ENCODE measurements around the gene MRTFB.
"Not testable (repeated sequence)": the region's sequence is repeated elsewhere in the genome, so short reads cannot be mapped to it uniquely, and the experiment has no call there.

Gene MRTFB

DNA sequence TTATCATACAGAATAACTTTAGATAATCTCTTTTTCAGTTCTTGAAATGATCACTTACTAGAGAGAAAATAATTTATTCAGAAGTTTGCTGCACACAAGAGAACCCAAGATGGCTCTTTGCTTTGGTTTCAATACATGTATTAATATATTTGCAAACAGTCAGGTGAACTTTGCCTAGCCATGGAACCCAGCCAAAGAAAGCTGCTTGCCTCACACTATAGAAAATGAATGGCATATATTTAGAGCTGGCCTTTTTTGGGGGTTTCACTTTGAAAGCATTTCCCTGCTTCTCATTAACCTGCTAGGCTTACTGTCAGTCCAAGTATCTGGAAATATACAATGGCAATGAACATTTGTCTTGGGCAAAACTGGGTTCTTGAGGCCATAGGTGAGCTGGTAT is 75.3 kb downstream of the MRTFB start:
- DNase-seq, result no peak

DNA sequence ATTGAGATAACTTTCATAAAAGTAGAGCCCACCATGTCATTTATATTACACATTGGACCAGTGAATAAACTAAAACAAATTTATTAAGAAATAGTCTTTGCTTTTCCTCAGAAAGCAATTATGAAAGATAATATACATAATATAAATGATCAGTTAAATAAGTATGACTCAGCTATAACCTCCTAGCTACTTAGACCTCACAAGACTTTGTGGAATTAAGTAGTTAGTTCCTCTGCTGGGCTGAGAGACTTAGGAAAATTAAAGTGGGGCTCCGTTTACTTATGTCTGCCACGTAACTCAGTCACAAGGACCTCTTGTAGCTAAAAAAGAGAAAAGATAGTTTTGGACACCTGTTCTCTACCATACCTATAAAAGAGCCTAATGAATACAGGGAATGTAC is 76.9 kb downstream of the MRTFB start:
- DNase-seq, result no peak

GRCh38 chr16:14148569-14148968 is 77.5 kb downstream of the MRTFB start:
- DNase-seq, result no peak

DNA sequence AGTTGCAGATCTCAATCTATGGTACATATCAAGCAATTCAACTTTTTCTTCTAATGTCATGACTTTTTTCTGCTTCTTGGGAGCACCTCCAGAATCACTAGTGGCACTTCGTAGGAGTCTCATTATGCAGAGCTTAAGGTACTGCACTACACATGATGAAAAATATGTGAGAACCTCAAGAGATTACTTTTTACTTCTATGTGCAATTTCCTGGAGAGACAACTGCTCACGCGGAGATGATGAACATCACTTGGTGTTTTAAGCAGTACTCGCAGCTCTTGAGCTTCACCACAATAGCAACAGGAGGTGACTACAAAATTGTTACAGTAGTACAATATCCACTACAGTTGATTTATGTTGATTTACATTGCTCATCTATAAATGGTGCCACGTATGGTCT is 79.7 kb downstream of the MRTFB start:
- no peak for DNase-seq

DNA sequence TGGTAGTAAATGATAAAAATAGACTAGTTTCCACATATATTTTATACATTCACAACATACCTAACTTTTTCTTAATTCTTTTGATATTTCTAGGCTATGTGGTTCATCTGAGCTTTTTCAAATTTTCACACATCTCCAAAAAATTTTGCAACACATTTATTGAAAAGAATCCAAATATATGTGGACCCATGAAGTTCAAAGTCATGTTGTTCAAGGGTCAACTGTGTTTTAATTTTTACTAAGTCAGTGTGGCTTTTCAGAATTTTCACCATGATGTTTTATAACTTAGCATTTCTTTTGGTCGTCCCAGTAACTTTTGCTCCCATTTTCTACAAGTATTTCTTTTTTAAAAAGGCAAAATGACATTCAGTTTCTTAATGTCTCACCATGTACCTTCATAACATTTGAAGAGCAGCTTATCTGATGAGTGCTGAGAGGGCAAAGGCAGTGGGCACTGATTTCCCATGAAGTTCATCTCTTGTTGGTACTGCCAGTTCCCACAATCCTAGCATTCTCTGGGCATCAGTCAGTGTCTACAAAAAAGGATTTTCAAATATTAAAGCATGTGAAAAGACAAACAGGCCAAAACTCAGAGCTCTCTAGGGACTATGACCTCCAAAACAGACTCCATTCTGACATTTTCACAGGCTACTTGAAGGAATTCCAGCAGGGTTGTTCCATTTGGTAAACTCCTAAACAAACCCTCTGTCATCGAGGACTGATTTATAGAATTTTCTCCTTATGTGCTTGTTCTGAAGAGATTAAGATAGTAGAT is 80.3 kb downstream of the MRTFB start:
- DNase-seq, result no peak

DNA sequence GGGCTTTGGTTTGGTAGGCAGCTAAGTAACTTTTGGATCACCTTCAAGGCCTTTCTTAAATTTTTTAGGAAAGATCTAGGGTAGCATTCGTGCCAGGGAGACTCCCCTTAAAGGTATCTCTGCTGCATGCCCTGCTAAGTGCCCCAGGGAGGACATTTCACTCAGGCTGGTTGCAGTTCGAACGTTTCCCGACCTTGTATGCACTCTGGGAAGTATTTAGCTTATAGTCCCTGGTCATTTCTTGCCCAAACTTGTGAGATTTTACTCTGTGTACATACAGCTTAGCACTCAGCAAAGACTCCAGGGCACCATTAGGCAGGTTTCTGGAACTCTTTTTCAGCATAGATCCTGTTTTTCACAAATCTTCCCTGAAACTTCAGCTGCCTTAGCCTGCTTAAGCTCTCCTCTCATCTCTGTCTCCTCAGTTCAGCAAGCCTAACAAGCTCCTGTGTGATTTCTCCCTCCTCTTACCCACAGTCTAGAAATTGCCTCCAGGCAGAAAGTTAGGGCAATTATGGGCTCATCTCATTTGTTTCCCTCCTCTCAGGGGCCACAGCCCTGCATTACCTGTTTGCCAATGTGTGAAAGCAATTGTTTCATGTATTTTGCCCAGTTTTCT is 84.6 kb downstream of the MRTFB start:
- no peak for DNase-seq

- DNase-seq, result no peak
Measured at GRCh38 chr16:14164916-14165662, 94.0 kb downstream of the MRTFB start.

- DNase-seq, result no peak
Measured at GRCh38 chr16:14168146-14168545, 97.0 kb downstream of the MRTFB start.

- no peak for DNase-seq
Measured at GRCh38 chr16:14172200-14172809, 101.2 kb downstream of the MRTFB start.

GRCh38 chr16:14175086-14175485 is 104.0 kb downstream of the MRTFB start:
- DNase-seq, result no peak

GRCh38 chr16:14177704-14178103 is 106.6 kb downstream of the MRTFB start:
- DNase-seq, result no peak

DNA sequence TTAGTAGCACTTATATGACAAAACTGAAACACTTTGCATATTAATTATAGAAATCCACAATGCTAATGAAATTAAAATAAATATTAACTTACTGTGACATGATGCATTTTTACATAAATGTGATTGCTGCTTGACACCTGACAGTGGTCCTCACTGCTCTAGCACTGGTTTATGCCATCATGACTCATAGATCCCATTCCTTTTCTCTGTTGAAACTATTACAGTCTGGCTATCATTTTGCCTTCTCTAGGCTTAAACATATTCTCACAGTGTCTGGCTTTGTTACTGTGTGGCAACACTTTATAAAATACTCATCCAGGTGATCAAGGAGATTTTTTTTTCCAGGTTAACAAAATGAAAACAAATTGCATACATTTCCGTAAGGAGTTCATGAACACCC is 108.0 kb downstream of the MRTFB start:
- no peak for DNase-seq

- DNase-seq, result peak; percentile 56
Measured at GRCh38 chr16:14180481-14180944, 109.4 kb downstream of the MRTFB start.

DNA sequence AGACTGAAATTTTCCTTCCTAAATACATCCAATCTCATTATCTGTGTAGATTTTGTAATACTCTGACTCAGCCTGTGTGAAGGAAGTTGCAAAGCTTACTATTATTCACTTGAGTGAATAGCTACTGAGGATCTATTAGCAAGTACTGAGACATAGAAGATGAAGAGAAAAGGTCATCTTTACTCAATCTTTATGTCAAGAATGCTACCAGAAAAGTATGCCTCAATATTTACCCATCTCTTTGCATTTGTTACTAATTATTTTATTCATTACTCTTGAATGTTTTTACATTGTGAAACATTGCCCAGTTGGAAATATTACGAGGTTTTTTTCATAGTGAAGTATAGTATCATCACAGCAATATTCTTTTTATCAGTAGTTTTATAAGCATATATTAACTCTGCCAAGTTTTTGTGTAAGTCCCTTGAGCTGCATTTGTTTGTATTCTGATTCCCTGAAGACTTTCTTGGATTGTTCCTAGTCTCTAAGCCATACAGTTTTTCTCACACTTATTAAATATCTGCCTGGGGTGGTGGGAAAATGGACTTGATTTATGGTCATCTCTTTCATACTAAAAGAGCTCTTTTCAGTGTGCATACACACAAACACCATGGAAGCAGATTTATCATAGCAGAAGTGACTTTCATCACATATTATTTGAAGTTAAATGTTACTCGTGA is 110.4 kb downstream of the MRTFB start:
- peak; percentile 77 for DNase-seq

DNA sequence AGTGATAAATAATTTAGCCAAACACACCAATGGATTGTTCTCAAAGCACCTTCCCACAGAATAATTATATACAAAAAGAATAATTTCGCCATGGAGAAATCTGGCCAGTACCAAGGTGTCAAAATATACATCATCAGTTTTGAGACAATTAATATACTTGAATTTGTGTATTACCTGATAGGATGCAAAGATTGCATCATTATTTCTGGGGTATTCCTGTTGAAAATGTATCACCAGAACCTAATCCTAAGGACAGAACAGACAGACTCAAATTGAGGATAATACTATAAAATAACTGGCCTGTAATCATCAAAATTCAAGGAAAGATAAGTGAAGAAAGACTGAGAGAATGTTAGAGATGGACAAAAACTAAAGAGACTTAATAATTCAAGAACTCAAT is 111.9 kb downstream of the MRTFB start:
- no peak for DNase-seq

DNA sequence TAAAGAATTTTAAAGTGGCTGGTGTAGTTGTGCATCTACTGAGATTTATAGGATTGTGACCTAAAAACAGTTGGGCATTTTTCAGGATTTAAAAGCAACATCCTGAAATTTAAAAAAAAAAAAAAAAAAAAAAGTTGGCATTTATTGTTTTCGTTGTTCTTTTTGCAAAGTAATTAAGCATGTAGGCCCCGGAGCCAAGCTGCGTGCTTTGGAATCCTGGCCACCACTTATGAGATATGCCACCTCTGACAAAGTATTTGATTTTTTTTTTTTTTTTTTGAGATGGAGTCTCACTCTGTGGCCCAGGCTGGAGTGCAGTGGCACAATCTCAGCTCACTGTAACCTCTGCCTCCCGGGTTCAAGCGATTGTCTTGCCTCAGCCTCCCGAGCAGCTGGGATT is 112.8 kb downstream of the MRTFB start:
- DNase-seq, result not testable (repeated sequence)

DNA sequence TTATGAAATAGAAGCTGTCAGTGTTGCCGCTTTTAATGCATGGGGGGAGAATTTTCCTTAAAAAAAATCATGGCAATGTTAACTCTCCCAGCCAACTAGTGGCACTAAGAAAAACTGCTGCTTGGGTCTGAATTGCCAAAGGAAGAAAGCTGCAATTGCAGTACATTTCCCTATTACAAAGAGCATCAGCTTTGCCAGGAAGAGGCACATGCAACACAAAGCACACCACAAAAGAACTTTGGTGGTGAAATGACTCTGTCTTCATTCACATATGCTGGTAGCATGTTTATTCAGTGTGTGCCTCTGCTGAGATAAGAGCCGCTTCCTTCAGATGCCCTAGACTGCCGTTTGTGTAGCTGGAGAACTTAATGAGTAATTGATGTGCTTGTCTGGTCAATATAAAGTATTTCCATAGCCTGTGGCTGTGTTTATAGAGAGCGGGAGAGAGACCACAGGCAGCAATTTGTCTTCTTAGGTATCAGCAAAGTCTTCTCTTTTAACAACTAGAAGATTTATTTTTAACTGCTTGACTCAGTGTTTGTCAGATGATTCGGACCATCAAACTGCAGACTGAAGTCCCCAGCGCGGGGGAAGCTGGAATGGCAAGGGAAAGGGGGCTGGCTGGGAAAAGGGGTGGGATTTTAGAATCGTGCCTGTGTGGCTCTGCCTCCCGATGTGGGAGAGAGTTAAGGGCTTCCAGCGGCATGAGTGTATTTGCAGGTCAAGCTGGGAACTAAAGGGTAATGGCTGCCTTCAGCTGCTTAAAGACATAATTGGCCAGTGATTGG is 115.1 kb downstream of the MRTFB start:
- DNase-seq, result no peak

GRCh38 chr16:14186795-14187221 is 115.7 kb downstream of the MRTFB start:
- DNase-seq, result no peak

DNA sequence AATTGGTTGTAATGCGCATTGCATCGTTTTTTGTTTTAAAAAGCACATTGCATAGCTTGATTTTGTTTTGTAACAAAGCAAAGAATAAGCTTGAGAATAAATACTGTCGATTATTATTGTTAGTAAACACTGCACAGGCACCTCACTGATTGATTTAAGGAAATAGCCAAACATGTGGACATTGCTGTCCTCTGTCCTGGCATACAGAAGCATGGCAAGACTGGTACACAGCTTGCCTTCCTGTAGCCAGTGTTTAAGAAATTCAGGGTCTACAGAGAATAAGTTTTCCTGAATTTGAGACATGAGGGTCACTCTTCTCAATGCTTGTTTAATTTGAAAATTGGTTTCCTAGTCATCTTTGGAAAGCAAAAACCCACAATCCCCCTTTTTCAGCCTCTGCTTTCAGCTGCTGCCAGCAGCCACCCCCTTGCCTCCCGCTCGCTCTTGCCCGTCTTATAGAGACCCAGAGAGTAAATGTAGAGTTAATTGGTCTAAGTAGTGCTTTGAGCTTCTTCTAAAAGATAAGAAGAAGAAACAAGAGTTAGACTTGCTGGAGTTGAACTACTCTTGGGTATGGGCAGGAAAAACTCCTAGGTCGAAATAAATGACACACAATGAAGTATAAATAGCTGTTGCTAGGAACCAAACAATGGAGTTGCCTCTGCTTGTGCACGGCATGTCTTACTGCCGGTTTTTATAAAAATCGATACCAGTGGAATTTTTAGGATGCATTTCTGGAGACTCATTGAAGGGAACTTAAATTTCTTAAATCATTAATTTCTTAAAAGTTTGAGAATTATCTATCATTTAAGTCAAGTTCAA is 116.6 kb downstream of the MRTFB start:
- no peak for DNase-seq

DNA sequence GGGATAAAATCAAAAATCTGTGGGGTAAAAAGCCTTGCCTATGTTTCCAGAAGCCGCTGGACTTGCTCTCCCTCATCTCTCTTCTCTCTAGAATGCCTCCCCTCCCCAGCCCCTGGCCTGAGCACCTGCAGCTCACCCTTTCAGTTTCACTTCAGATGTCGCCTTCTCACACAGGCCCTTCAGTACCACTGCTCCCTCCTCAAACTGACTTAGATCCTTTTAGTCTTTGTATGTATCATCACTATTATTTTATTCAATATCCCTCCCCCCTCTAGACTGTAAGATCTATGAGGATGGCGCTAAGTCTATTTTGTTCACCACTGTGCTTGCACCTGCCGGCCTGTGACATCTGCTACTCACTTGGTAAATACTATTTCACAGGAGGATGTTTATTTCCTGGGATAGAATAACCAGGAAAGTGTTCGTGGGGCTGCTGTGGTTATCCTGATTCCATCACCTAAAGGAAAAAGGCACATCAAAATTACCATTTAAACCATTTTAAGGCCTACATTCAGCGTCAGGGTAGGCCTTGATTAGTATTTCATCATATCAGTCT is 122.3 kb downstream of the MRTFB start:
- DNase-seq, result no peak

- DNase-seq, result no peak
Measured at GRCh38 chr16:14194721-14195120, 123.6 kb downstream of the MRTFB start.
